ENCODE measurements around the gene CD79A.
"Not testable (repeated sequence)": the region's sequence is repeated elsewhere in the genome, so short reads cannot be mapped to it uniquely, and the experiment has no call there.

The CD79A gene

GRCh38 chr19:41906916-41907680 lies 30.0 kb downstream of the CD79A start:
- no peak for DNase-seq

GRCh38 chr19:41907994-41908615 lies 31.0 kb downstream of the CD79A start:
- DNase-seq, result no peak

GRCh38 chr19:41908724-41909464 lies 31.8 kb downstream of the CD79A start:
- no peak for DNase-seq

GRCh38 chr19:41909706-41910105 lies 32.6 kb downstream of the CD79A start:
- DNase-seq, result no peak

GRCh38 chr19:41910240-41910991 lies 33.3 kb downstream of the CD79A start:
- no peak for DNase-seq

GRCh38 chr19:41910992-41911888 lies 34.2 kb downstream of the CD79A start:
- DNase-seq, result no peak

- no peak for DNase-seq
Observed at GRCh38 chr19:41911889-41912731, 35.0 kb downstream of the CD79A start.

GRCh38 chr19:41912899-41913537 lies 35.9 kb downstream of the CD79A start:
- DNase-seq, result no peak

- DNase-seq, result no peak
Observed at GRCh38 chr19:41913538-41914423, 36.7 kb downstream of the CD79A start.

GRCh38 chr19:41914424-41914834 lies 37.4 kb downstream of the CD79A start:
- DNase-seq, result not testable (repeated sequence)

GRCh38 chr19:41915021-41915775 lies 38.1 kb downstream of the CD79A start:
- DNase-seq, result no peak

GRCh38 chr19:41915776-41916414 lies 38.8 kb downstream of the CD79A start:
- DNase-seq, result no peak

- no peak for DNase-seq
Observed at GRCh38 chr19:41917676-41918075, 40.6 kb downstream of the CD79A start.

GRCh38 chr19:41918095-41918494 lies 41.0 kb downstream of the CD79A start:
- no peak for DNase-seq

GRCh38 chr19:41918653-41919244 lies 41.7 kb downstream of the CD79A start:
- no peak for DNase-seq

GRCh38 chr19:41919948-41920712 lies 43.1 kb downstream of the CD79A start:
- no peak for DNase-seq
